KMS-11 (cell line): ENCODE data around the gene MAP2K5.

ENCODE experiments used
- H2AFZ ChIP-seq: fragments of 200-600 bp; sonication (generic); 2 replicates; pipeline ENCODE4 v1.6.1; 2016; ENCODE audit warnings: antibody characterized with exemption, mixed run types, low read depth
- H3K27ac ChIP-seq: fragments of 200-600 bp; sonication (generic); 2 replicates; pipeline ENCODE4 v1.6.1; 2016; ENCODE audit warnings: mild to moderate bottlenecking, mixed run types
- H3K27me3 ChIP-seq: fragments of 200-600 bp; sonication (generic); 2 replicates; pipeline ENCODE4 v1.6.1; 2017; ENCODE audit warnings: mild to moderate bottlenecking, low read depth, mixed run types, moderate library complexity; ENCODE audit not compliant: insufficient read depth
- H3K36me3 ChIP-seq: fragments of 200-600 bp; sonication (generic); 2 replicates; pipeline ENCODE4 v1.6.1; 2017; ENCODE audit warnings: mild to moderate bottlenecking, mixed run types; ENCODE audit not compliant: insufficient read depth
- H3K4me1 ChIP-seq: fragments of 200-600 bp; sonication (generic); 2 replicates; pipeline ENCODE4 v1.6.1; 2016; ENCODE audit warnings: mild to moderate bottlenecking, low read depth, mixed run types; ENCODE audit not compliant: poor library complexity, severe bottlenecking
- H3K4me2 ChIP-seq: fragments of 200-600 bp; sonication (generic); 2 replicates; pipeline ENCODE4 v1.7.0; 2016; ENCODE audit warnings: mild to moderate bottlenecking, mixed run types
- H3K4me3 ChIP-seq: fragments of 200-600 bp; sonication (generic); IDR thresholded peaks from 2 replicates; pipeline ENCODE4 v1.6.1; 2017; ENCODE audit warnings: low read depth, low read length, mixed read lengths; ENCODE audit not compliant: insufficient read depth
- H3K79me2 ChIP-seq: fragments of 200-600 bp; sonication (generic); 2 replicates; pipeline ENCODE4 v1.6.1; 2016; ENCODE audit warnings: low read depth, mixed run types; ENCODE audit not compliant: insufficient read depth
- H3K9ac ChIP-seq: fragments of 200-600 bp; sonication (generic); 2 replicates; pipeline ENCODE4 v1.6.1; 2016; ENCODE audit warnings: mild to moderate bottlenecking, mixed run types
- H4K20me1 ChIP-seq: fragments of 200-600 bp; sonication (generic); 2 replicates; pipeline ENCODE4 v1.6.1; 2016; ENCODE audit warnings: mild to moderate bottlenecking, mixed run types; ENCODE audit not compliant: insufficient read depth
- CTCF ChIP-seq: fragments of 200-600 bp; sonication (generic); conservative IDR thresholded peaks from 2 replicates; pipeline ENCODE4 v1.6.1; 2017; ENCODE audit warnings: low read depth, mild to moderate bottlenecking, antibody characterized with exemption, low read length, moderate library complexity, mixed read lengths

The MAP2K5 gene

DNA sequence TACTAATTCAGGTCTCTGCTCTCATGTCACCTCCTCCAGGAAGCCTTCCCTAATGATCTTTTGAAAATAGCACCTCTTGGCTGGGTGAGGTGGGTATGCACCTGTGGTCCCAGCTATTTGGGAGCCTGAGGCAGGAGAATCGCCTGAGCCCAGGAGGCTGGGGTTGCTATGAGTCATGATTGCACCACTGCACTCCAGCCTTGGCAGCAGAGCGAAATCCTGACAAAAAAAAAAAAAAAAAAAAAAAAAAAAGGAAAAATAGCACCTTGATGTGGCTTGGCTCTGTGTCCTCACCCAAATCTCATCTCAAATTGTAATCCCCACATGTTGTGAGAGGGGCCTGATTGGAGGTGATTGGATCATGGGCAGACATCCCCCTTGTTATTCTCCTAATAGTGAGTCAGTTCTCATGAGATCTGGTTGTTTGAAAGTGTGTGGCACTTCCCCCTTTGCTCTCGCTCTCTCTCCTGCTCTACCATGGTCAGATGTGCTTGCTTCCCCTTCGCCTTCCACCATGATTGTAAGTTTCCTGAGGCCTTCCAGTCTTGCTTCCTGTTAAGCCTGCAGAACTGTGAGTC, 308.6 kb downstream of the MAP2K5 start:
- no peak overlapping the region for H3K27ac ChIP-seq
- no peak for TF ChIP-seq CTCF
- no peak overlapping the region for H3K4me3 ChIP-seq
- no peak overlapping the region for H3K4me2 ChIP-seq
- H3K27me3 ChIP-seq: no peaks in the 10 kb centered on the region
- H3K36me3 ChIP-seq: no peaks in the 10 kb centered on the region
- no peaks in the 10 kb centered on the region for H3K79me2 ChIP-seq
- H4K20me1 ChIP-seq: no peaks in the 10 kb centered on the region
- H3K9ac ChIP-seq: no peak overlapping the region
- H2AFZ ChIP-seq: no peak overlapping the region
- peaks cover 6% of the 10 kb centered on the region for H3K4me1 ChIP-seq

- no peak overlapping the region for H3K4me2 ChIP-seq
- peaks cover 6% of the 10 kb centered on the region for H3K4me1 ChIP-seq
- no peaks in the 10 kb centered on the region for H4K20me1 ChIP-seq
- no peaks in the 10 kb centered on the region for H3K27me3 ChIP-seq
- no peak for TF ChIP-seq CTCF
- H3K4me3 ChIP-seq: no peak overlapping the region
- H3K36me3 ChIP-seq: no peaks in the 10 kb centered on the region
- no peak overlapping the region for H3K27ac ChIP-seq
- H2AFZ ChIP-seq: no peak overlapping the region
- no peak overlapping the region for H3K9ac ChIP-seq
- no peaks in the 10 kb centered on the region for H3K79me2 ChIP-seq
Measured at GRCh38 chr15:67852418-67852817, 309.9 kb downstream of the MAP2K5 start.

DNA sequence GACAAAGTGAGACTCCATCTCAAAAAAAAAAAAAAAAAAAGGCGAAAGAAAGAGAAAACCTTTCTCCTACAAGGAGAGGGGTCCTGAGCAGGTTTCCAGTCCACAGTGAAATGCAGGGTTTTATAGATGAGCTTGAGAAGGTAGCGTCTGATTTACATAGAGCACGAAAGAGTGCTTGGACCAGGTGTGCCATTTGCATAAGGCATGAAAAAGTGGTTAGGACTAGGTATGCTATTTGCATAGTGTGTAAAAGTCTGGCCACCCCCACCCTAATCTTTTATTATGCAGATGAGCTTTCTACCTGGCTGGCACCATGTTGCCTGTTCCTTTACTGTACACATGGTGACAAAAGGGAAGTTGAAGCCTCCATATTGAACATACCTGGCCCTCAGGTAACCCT, 311.0 kb downstream of the MAP2K5 start:
- TF ChIP-seq CTCF: no peak
- peaks cover 6% of the 10 kb centered on the region for H3K4me1 ChIP-seq
- H3K9ac ChIP-seq: no peak overlapping the region
- H3K4me3 ChIP-seq: no peak overlapping the region
- no peaks in the 10 kb centered on the region for H4K20me1 ChIP-seq
- H3K36me3 ChIP-seq: no peaks in the 10 kb centered on the region
- H3K27ac ChIP-seq: no peak overlapping the region
- H2AFZ ChIP-seq: no peak overlapping the region
- H3K79me2 ChIP-seq: no peaks in the 10 kb centered on the region
- H3K4me2 ChIP-seq: no peak overlapping the region
- no peaks in the 10 kb centered on the region for H3K27me3 ChIP-seq

GRCh38 chr15:67854358-67854757, 311.9 kb downstream of the MAP2K5 start:
- TF ChIP-seq CTCF: no peak
- H3K4me1 ChIP-seq: peaks cover 6% of the 10 kb centered on the region
- no peak overlapping the region; the same call in 1 of the 2 replicates for H2AFZ ChIP-seq
- no peak overlapping the region for H3K27ac ChIP-seq
- H3K27me3 ChIP-seq: no peaks in the 10 kb centered on the region
- H4K20me1 ChIP-seq: no peaks in the 10 kb centered on the region
- no peak overlapping the region for H3K4me2 ChIP-seq
- H3K79me2 ChIP-seq: no peaks in the 10 kb centered on the region
- no peak overlapping the region for H3K4me3 ChIP-seq
- H3K9ac ChIP-seq: no peak overlapping the region
- no peaks in the 10 kb centered on the region for H3K36me3 ChIP-seq
